ENCODE results near the gene CHST5. TPM values are rescaled to one million over a fixed set of nuclear protein-coding genes. Genes with fewer than 3 reads are reported as not detected.

The CHST5 gene
- total RNA-seq (2021) = 0.25 and 1.3 TPM in 2 replicates
- Bru-seq, nascent RNA = percentile 42 among the genes with signal in this experiment
- BruChase-seq, experiment 1, labeled RNA remaining after a 2-hour chase = percentile 38 among the genes with signal in this experiment
- percentile 28 among the genes with signal in this experiment for BruChase-seq, experiment 2, labeled RNA remaining after a 6-hour chase
- long read RNA-seq = 0 reads

- H3K4me3 ChIP-seq = no peak within 1 kb of the TSS
- no peak for DNase-seq
- no peaks in the 10 kb centered on the region for H3F3A ChIP-seq (ENCODE audit: insufficient read depth, low read depth)
- no peaks in the 10 kb centered on the region for H3K9me2 ChIP-seq (ENCODE audit: insufficient read depth)
- no peak within 1 kb of the TSS for H3K4me2 ChIP-seq
- no peak within 1 kb of the TSS for H2AFZ ChIP-seq
- intact Hi-C loops (cut with micrococcal nuclease; ENCODE audit: unreplicated experiment) = no loop called here
- no peaks in the 10 kb centered on the region for H3K9me3 ChIP-seq (ENCODE audit: insufficient read depth, low read depth)
- no peaks in the 10 kb centered on the region for H3K79me2 ChIP-seq (ENCODE audit: low read depth)
- H3K36me3 ChIP-seq (ENCODE audit: low read depth) = no peaks in the 10 kb centered on the region
- ChIA-PET POLR2A (ENCODE audit: unreplicated experiment) (no interaction called here), CTCF (no interaction called here)
- H3K27me3 ChIP-seq (ENCODE audit: insufficient read depth, low read depth) = no peaks in the 10 kb centered on the region
- TF ChIP-seq CTCF (conservative IDR thresholded peaks at IDR 0.05) = no peak
- no peak for TF ChIP-seq EZH2 (IDR thresholded peaks at IDR 0.05; ENCODE audit: low read depth)
- no peak within 1 kb of the TSS for H3K27ac ChIP-seq
- no peaks in the 10 kb centered on the region for H3K4me1 ChIP-seq (replicated peaks; ENCODE audit: insufficient read depth)
- BruUV-seq (replicated peaks) = no TSS peak
- no peaks in the 10 kb centered on the region for H4K20me1 ChIP-seq (ENCODE audit: insufficient read depth)
These were observed at the start of gene CHST5 for GRCh38 chr16:75535901-75536300. Gene CHST5 (minus strand): TSS chr16:75536108. CDS start chr16:75530384, 5,724 bp downstream.

GRCh38 chr16:75584108-75584507, 48.2 kb upstream of the CHST5 start:
- ChIA-PET POLR2A (ENCODE audit: unreplicated experiment) (interaction anchor here (0.5 kb wide), 1 partner anchor 49 kb away, joined by 3 read pairs; no protein-coding TSS in a partner anchor), CTCF (no interaction called here)
- H4K20me1 ChIP-seq (ENCODE audit: insufficient read depth) = no peaks in the 10 kb centered on the region
- no peak for DNase-seq
- H3K4me3 ChIP-seq = no peak overlapping the region
- no peaks in the 10 kb centered on the region for H3K9me2 ChIP-seq (ENCODE audit: insufficient read depth)
- no peaks in the 10 kb centered on the region for H3K79me2 ChIP-seq (ENCODE audit: low read depth)
- H3F3A ChIP-seq (ENCODE audit: insufficient read depth, low read depth) = peaks cover 4% of the 10 kb centered on the region; the same call in 1 of the 2 replicates
- no peaks in the 10 kb centered on the region for H3K4me1 ChIP-seq (replicated peaks; ENCODE audit: insufficient read depth)
- H3K27me3 ChIP-seq (ENCODE audit: insufficient read depth, low read depth) = no peaks in the 10 kb centered on the region
- intact Hi-C loops (cut with micrococcal nuclease; ENCODE audit: unreplicated experiment) = no loop called here
- 0 out of 2 replicates have a peak, but pooled peaks cover 8% of the 10 kb centered on the region for H3K36me3 ChIP-seq (ENCODE audit: low read depth)
- no peak overlapping the region for H2AFZ ChIP-seq
- no peak overlapping the region for H3K4me2 ChIP-seq
- BruUV-seq (replicated peaks) = no TSS peak
- no peak overlapping the region for H3K27ac ChIP-seq
- no peak for TF ChIP-seq CTCF (conservative IDR thresholded peaks at IDR 0.05)
- no peak for TF ChIP-seq EZH2 (IDR thresholded peaks at IDR 0.05; ENCODE audit: low read depth)
- no peaks in the 10 kb centered on the region for H3K9me3 ChIP-seq (ENCODE audit: insufficient read depth, low read depth)

- intact Hi-C loops (cut with micrococcal nuclease; ENCODE audit: unreplicated experiment) = no loop called here
- H3K79me2 ChIP-seq (ENCODE audit: low read depth) = no peaks in the 10 kb centered on the region
- H3K4me1 ChIP-seq (replicated peaks; ENCODE audit: insufficient read depth) = no peaks in the 10 kb centered on the region
- no peaks in the 10 kb centered on the region for H3K9me3 ChIP-seq (ENCODE audit: insufficient read depth, low read depth)
- TF ChIP-seq CTCF (conservative IDR thresholded peaks at IDR 0.05) (no peak), EZH2 (IDR thresholded peaks at IDR 0.05; ENCODE audit: low read depth) (no peak)
- ChIA-PET POLR2A (ENCODE audit: unreplicated experiment) (interaction anchor here (0.5 to 0.7 kb wide), 2 partner anchors 21 to 64 kb away, joined by 3 to 13 read pairs; no protein-coding TSS in a partner anchor), CTCF (no interaction called here)
- peaks cover 24% of the 10 kb centered on the region for H3K36me3 ChIP-seq (ENCODE audit: low read depth)
- H4K20me1 ChIP-seq (ENCODE audit: insufficient read depth) = peaks cover 11% of the 10 kb centered on the region; the same call in 1 of the 2 replicates
- DNase-seq = no peak
- H3K27me3 ChIP-seq (ENCODE audit: insufficient read depth, low read depth) = no peaks in the 10 kb centered on the region
- no peak overlapping the region for H3K4me3 ChIP-seq
- no peak overlapping the region for H2AFZ ChIP-seq
- BruUV-seq (replicated peaks) = no TSS peak
- H3F3A ChIP-seq (ENCODE audit: insufficient read depth, low read depth) = peaks cover 9% of the 10 kb centered on the region; the same call in 1 of the 2 replicates
- no peak overlapping the region for H3K27ac ChIP-seq
- H3K9me2 ChIP-seq (ENCODE audit: insufficient read depth) = no peaks in the 10 kb centered on the region
- no peak overlapping the region for H3K4me2 ChIP-seq
These were observed 43.5 kb upstream of the CHST5 start for GRCh38 chr16:75579281-75579834.
